Keratinocyte (primary cell): ENCODE data around the gene BMAL2. TPM values are rescaled to one million over a fixed set of nuclear protein-coding genes. Genes with fewer than 3 reads are reported as not detected.

ENCODE experiments used
- DNase-seq: peaks from one replicate; pipeline ENCODE4 v3.0.0-alpha.2; 2011; ENCODE audit warnings: low read depth, missing footprints, low spot score
- FAIRE-seq: peaks from 2 replicates; lab custom pipeline; 2011; peaks lifted over from hg19 to GRCh38; lab: Jason Lieb, UNC
- H2AFZ ChIP-seq: 2 replicates; pipeline ENCODE4 v1.6.0; 2012; ENCODE audit warnings: low read length, control low read depth, inconsistent platforms; ENCODE audit not compliant: control insufficient read depth
- H3K27ac ChIP-seq: 2 replicates; pipeline ENCODE4 v1.5.1; 2011; ENCODE audit warnings: low read length; ENCODE audit not compliant: control insufficient read depth, insufficient read depth
- H3K27me3 ChIP-seq: 3 replicates; pipeline ENCODE4 v1.6.0; 2011; ENCODE audit warnings: low read length; ENCODE audit not compliant: control insufficient read depth, insufficient read depth; ENCODE audit errors: extremely low read depth
- H3K36me3 ChIP-seq, 2 experiments: 2 replicates in 1 of 2; 3 replicates in 1 of 2; pipeline ENCODE4 v1.5.1; 2011; ENCODE audit warnings: low read length in 2 of 2, mild to moderate bottlenecking in 1 of 2; ENCODE audit not compliant: control insufficient read depth in 2 of 2, insufficient read depth in 2 of 2; ENCODE audit errors: extremely low read depth in 1 of 2
- H3K4me1 ChIP-seq: 3 replicates; pipeline ENCODE4 v1.5.1; 2011; ENCODE audit warnings: low read length; ENCODE audit not compliant: control insufficient read depth, insufficient read depth; ENCODE audit errors: extremely low read depth
- H3K4me2 ChIP-seq: 3 replicates; pipeline ENCODE4 v1.6.0; 2011; ENCODE audit warnings: low read depth, low read length; ENCODE audit not compliant: control insufficient read depth, insufficient read depth; ENCODE audit errors: extremely low read depth
- H3K4me3 ChIP-seq, 3 experiments: fragments of 200-600 bp in 1 of 3; sonication (generic) in 1 of 3; 2 replicates in 2 of 3; 3 replicates in 1 of 3; pipeline ENCODE4 v1.5.1; 2011 to 2016; ENCODE audit warnings: low read length in 3 of 3, mild to moderate bottlenecking in 3 of 3, control low read depth in 2 of 3, inconsistent platforms in 1 of 3, low read depth in 1 of 3, mixed read lengths in 1 of 3, mixed run types in 1 of 3, moderate library complexity in 1 of 3; ENCODE audit not compliant: control insufficient read depth in 2 of 3, insufficient read depth in 2 of 3; ENCODE audit errors: extremely low read depth in 1 of 3
- H3K79me2 ChIP-seq: 2 replicates; pipeline ENCODE4 v1.6.0; 2012; ENCODE audit warnings: low read length; ENCODE audit not compliant: control insufficient read depth, insufficient read depth
- H3K9ac ChIP-seq: 3 replicates; pipeline ENCODE4 v1.6.0; 2011; ENCODE audit warnings: low read length; ENCODE audit not compliant: control insufficient read depth, insufficient read depth; ENCODE audit errors: extremely low read depth
- H3K9me1 ChIP-seq: 3 replicates; pipeline ENCODE4 v1.6.0; 2011; ENCODE audit warnings: low read length; ENCODE audit not compliant: control insufficient read depth, insufficient read depth; ENCODE audit errors: extremely low read depth
- H3K9me3 ChIP-seq: 2 replicates; pipeline ENCODE4 v1.5.1; 2012; ENCODE audit warnings: low read depth, low read length; ENCODE audit not compliant: control insufficient read depth
- H4K20me1 ChIP-seq: 3 replicates; pipeline ENCODE4 v1.6.0; 2011; ENCODE audit warnings: low read length; ENCODE audit not compliant: control insufficient read depth, insufficient read depth; ENCODE audit errors: extremely low read depth
- CTCF ChIP-seq, 3 experiments: IDR thresholded peaks in 1 of 3; conservative IDR thresholded peaks in 1 of 3; optimal IDR thresholded peaks in 1 of 3; 2 replicates in 2 of 3; 3 replicates in 1 of 3; pipeline versions ENCODE3 to v1.5.1; 2011; ENCODE audit warnings: low read length in 3 of 3, mild to moderate bottlenecking in 3 of 3, moderate library complexity in 2 of 3, control low read depth in 1 of 3, inconsistent platforms in 1 of 3; ENCODE audit not compliant: insufficient read depth in 2 of 3; ENCODE audit errors: extremely low read depth in 1 of 3
- EZH2 ChIP-seq: IDR thresholded peaks from one replicate; pipeline ENCODE4 v1.6.1; 2012; ENCODE audit warnings: inconsistent platforms, mild to moderate bottlenecking, low read length, moderate library complexity
- dilution Hi-C: fragments of 300-500 bp; cut with MboI; formaldehyde crosslinking; loops from one replicate; pipeline ENCODE4 v1.7.0; 2020; ENCODE audit warnings: low sequenced_read_pairs; ENCODE audit not compliant: extremely low pct_ligation_motif_present
- polyA plus RNA-seq, 5 experiments: library from polyadenylated mRNA; depleted of rRNA in 3 of 5; stranded (reverse) in 3 of 5; stranded (forward) in 1 of 5; unstranded in 1 of 5; fragments of >200 nt; gene quantifications; 1 replicate in 1 of 5; 2 replicates in 3 of 5; 3 replicates in 1 of 5; pipeline versions ENCODE4 v1.2.1 to v1.2.3, GENCODE V29; 2011 to 2012; ENCODE audit warnings: missing spikeins in 2 of 5, low read depth in 1 of 5, low replicate concordance in 1 of 5

BMAL2 gene
- polyA plus RNA-seq, 1 donor (not counting 4 experiments of a cell fraction or from before 2014, with no cell fraction given), result 33.6 TPM

- H3K4me1 ChIP-seq, result peaks cover 65% of the 10 kb centered on the region
- no peak overlapping the region for H2AFZ ChIP-seq
- no peaks in the 10 kb centered on the region for H3K27me3 ChIP-seq
- no peak overlapping the region for H3K4me3 ChIP-seq
- dilution Hi-C loops, result no loop called here
- no peaks in the 10 kb centered on the region for H3K9me3 ChIP-seq
- no peaks in the 10 kb centered on the region for H3K9me1 ChIP-seq
- H3K79me2 ChIP-seq, result peaks cover 79% of the 10 kb centered on the region
- TF ChIP-seq CTCF (optimal IDR thresholded peaks at IDR 0.05 in 1 of 3, IDR thresholded peaks at IDR 0.05 in 1 of 3, conservative IDR thresholded peaks at IDR 0.05 in 1 of 3; ENCODE audit: extremely low read depth in 1 of 3, insufficient read depth in 2 of 3, low read length in 3 of 3) (no peak), EZH2 (no peak)
- H3K9ac ChIP-seq, result no peak overlapping the region
- H3K4me2 ChIP-seq, result no peak overlapping the region
- no peak for DNase-seq
- H3K36me3 ChIP-seq, result peaks cover 0 to 3% of the 10 kb centered on the region in 2 experiments
- H3K27ac ChIP-seq, result peak overlapping the region; percentile 97
- no peak for FAIRE-seq
- H4K20me1 ChIP-seq, result no peaks in the 10 kb centered on the region
Observed at GRCh38 chr12:27345376-27345775, 12.7 kb downstream of the BMAL2 start.

GRCh38 chr12:27347779-27348178, 15.1 kb downstream of the BMAL2 start:
- Histone ChIP-seq H3K4me2 (no peak overlapping the region), H3K4me3 (no peak overlapping the region), H3K9me3 (no peaks in the 10 kb centered on the region), H3K36me3 (peaks cover 0 to 3% of the 10 kb centered on the region in 2 experiments), H3K9ac (peak overlapping the region; percentile 26), H4K20me1 (no peaks in the 10 kb centered on the region), H3K4me1 (peaks cover 42% of the 10 kb centered on the region), H3K27ac (peak overlapping the region; percentile 71), H3K9me1 (no peaks in the 10 kb centered on the region), H3K27me3 (no peaks in the 10 kb centered on the region), H3K79me2 (peaks cover 77% of the 10 kb centered on the region), H2AFZ (no peak overlapping the region)
- FAIRE-seq (peak; percentile 58), DNase-seq (no peak)
- dilution Hi-C loops, result no loop called here
- no peak for TF ChIP-seq CTCF (optimal IDR thresholded peaks at IDR 0.05 in 1 of 3, IDR thresholded peaks at IDR 0.05 in 1 of 3, conservative IDR thresholded peaks at IDR 0.05 in 1 of 3; ENCODE audit: extremely low read depth in 1 of 3, insufficient read depth in 2 of 3, low read length in 3 of 3)
- TF ChIP-seq EZH2, result no peak
